SKM-1 treated with dmso at 0.1 percent for 144 hours (cell line): ENCODE results near the gene TMEM50A.
"Not testable (repeated sequence)": the region's sequence is repeated elsewhere in the genome, so short reads cannot be mapped to it uniquely, and the experiment has no call there.

Source experiments
- DNase-seq: peaks from one replicate; lab custom pipeline; 2025; ENCODE audit not compliant: unreplicated experiment; lab: John Stamatoyannopoulos, UW

The TMEM50A gene

DNA sequence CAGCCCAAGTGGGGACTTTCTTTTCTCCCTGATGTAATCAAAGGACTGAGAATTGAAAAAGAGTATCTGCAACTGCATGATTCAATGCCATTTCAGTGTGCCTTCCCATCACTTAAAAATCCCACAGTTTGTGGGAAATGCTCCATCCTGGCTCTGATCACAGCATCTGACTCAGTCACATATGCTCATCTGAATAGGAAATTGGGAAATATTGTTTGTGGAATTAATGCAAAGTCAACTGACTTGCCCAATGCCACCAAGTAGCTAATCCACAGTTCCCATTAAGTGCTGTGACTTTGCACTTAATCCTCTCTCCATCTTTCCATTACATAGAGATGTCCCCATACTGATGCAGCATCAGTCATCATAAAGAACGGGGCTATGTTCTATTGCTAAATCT is 45.0 kb downstream of the TMEM50A start:
- not testable (repeated sequence) for DNase-seq

- not testable (repeated sequence) for DNase-seq
Measured at GRCh38 chr1:25383875-25384274, 45.7 kb downstream of the TMEM50A start.

DNA sequence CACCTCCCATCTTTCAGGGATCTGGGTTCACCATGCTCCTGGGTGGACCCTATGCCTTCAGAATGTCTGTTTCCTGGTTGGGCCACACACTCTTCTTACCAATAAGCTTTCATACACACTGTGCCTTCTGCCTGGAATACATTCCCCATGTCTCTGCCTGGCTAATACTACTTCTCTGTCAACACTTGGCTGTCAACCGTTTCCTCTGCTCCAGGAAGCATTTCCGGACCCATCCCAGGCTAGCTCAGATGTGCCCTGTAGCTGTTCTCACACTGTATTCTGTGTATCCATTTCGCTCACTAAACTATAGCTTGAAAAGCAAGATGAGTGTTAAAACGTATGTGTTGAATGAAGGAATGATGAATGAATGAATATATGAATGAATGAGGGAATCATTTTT is 49.0 kb downstream of the TMEM50A start:
- DNase-seq: not testable (repeated sequence)

- DNase-seq: not testable (repeated sequence)
Measured at GRCh38 chr1:25388691-25389090, 50.6 kb downstream of the TMEM50A start.

- DNase-seq: not testable (repeated sequence)
Measured at GRCh38 chr1:25389721-25390120, 51.6 kb downstream of the TMEM50A start.

GRCh38 chr1:25392841-25393240 is 54.7 kb downstream of the TMEM50A start:
- DNase-seq: no peak

- not testable (repeated sequence) for DNase-seq
Measured at GRCh38 chr1:25397549-25397948, 59.4 kb downstream of the TMEM50A start.

DNA sequence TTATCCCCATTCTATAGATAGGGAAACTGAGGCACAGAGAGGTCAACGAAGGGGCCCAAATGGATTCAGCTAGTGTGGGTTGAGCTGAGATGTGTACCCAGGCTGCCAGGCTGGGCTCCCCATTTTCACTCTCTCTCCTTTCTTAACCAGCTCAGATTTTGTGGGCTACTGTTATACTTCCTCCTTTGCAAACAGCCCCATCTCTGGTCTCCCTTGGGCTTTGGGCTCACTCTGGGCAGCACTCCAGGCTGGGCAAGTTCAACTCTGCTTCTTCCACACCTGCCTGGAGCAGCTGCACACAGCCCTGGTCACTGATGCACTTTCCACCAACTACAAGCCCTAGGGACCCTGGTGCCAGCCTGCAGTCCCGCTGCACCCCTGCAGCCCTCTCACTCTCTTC is 59.9 kb downstream of the TMEM50A start:
- not testable (repeated sequence) for DNase-seq

GRCh38 chr1:25402947-25403803 is 65.0 kb downstream of the TMEM50A start:
- DNase-seq: not testable (repeated sequence)

GRCh38 chr1:25405731-25406305 is 67.7 kb downstream of the TMEM50A start:
- DNase-seq: not testable (repeated sequence)

DNA sequence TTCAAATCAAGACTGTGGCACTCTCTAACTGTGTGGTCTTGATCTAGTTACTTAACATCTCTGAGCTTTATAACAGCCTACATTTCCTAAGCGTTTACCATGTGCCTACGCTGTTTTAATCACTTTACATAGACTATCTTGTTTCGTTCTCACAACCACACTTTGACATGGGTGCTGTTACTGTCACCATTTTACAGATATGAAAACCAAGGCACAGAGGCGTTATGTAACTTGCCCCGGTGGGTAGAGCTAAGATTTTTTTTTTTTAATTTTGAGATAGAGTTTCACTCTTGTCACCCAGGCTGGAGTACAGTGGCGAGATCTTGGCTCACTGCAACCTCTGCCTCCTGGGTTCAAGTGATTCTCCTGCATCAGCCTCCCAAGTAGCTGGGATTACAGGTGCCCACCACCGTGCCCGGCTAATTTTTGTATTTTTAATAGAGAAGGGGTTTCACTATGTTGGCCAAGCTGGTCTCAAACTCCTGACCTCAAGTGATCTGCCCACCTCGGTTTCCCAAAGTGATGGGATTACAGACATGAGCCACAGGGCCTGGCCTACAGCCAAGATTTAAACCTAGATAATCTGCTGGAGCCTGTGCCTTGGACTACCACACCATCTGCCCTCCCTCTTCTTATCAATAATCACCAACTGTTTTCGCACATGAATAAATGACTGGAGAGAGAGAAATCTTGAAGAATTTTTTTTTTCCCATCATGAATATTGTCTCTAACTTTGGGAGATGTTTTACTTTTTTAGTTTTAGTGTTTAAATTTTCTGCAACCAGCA is 71.7 kb downstream of the TMEM50A start:
- DNase-seq: not testable (repeated sequence)
